NB4 (cell line): ENCODE data around the gene TMEM52.

ENCODE experiments used
- CTCF ChIP-seq: IDR thresholded peaks from one replicate; pipeline ENCODE4 v1.5.1; 2012; ENCODE audit warnings: low read depth, low read length
- MAX ChIP-seq: IDR thresholded peaks from 2 replicates; pipeline ENCODE4 v1.6.1; 2011; ENCODE audit warnings: low read depth, low read length
- MYC ChIP-seq: IDR thresholded peaks from 2 replicates; pipeline ENCODE4 v1.6.1; 2011; ENCODE audit warnings: low read depth, low read length
- POLR2A ChIP-seq: IDR thresholded peaks from 2 replicates; pipeline ENCODE4 v1.6.1; 2011; ENCODE audit warnings: mild to moderate bottlenecking; ENCODE audit not compliant: insufficient read length; ENCODE audit errors: extremely low read depth

- TF ChIP-seq CTCF (no peak), MAX (no peak), POLR2A (no peak), MYC (no peak)
These were observed 8.3 kb downstream of the TMEM52 start for GRCh38 chr1:1910651-1911331.
